WTC11 (cell line): ENCODE measurements around the gene FAM200B. TPM values are rescaled to one million over a fixed set of nuclear protein-coding genes. Genes with fewer than 3 reads are reported as not detected.

Source experiments
- ATAC-seq: fragments of 200-7000 bp; cut with Tn5 transposase; 2 replicates; pipeline ENCODE4 v1.10.0; 2021; ENCODE audit warnings: mild to moderate bottlenecking, moderate library complexity
- CTCF ChIA-PET: fragments of 300-600 bp; sonication (Branson Sonifier 250); formaldehyde crosslinking; loops from one replicate; lab custom pipeline; 2021; ENCODE audit warnings: antibody characterized with exemption; lab: Charles Lee
- POLR2A ChIA-PET: fragments of 350-600 bp; sonication (Branson Sonifier 250); formaldehyde crosslinking; loops from one replicate; lab custom pipeline; 2021; ENCODE audit warnings: antibody characterized with exemption; lab: Charles Lee
- DNase-seq: peaks from one replicate; pipeline ENCODE4 v3.0.0; 2021; ENCODE audit warnings: low spot score
- H3K27ac Mint-ChIP-seq: 2 replicates; pipeline ENCODE4 v1.8.0; 2021; ENCODE audit warnings: mixed read lengths
- H3K27me3 Mint-ChIP-seq: 2 replicates; pipeline ENCODE4 v1.8.0; 2021; ENCODE audit warnings: low read depth, mild to moderate bottlenecking, moderate library complexity, mixed read lengths
- H3K36me3 Mint-ChIP-seq: 2 replicates; pipeline ENCODE4 v1.8.0; 2021; ENCODE audit warnings: mixed read lengths
- H3K4me1 Mint-ChIP-seq: 2 replicates; pipeline ENCODE4 v1.8.0; 2022; ENCODE audit warnings: mixed read lengths
- H3K4me3 Mint-ChIP-seq: 2 replicates; pipeline ENCODE4 v1.8.0; 2021; ENCODE audit warnings: mild to moderate bottlenecking, moderate library complexity, mixed read lengths
- H3K9me3 Mint-ChIP-seq: 2 replicates; pipeline ENCODE4 v1.8.0; 2021; ENCODE audit warnings: mixed read lengths
- ATF2 ChIP-seq: sonication (generic); formaldehyde crosslinking; IDR thresholded peaks from 2 replicates; pipeline ENCODE4 v1.8.1; 2022; ENCODE audit warnings: low read depth, missing genetic modification reagents, borderline replicate concordance
- CTCF ChIP-seq: fragments of 200-600 bp; IDR thresholded peaks from 2 replicates; pipeline ENCODE4 v1.8.0; 2022; ENCODE audit warnings: antibody characterized with exemption
- E2F5 ChIP-seq: sonication (generic); formaldehyde crosslinking; IDR thresholded peaks from 2 replicates; pipeline ENCODE4 v1.8.1; 2022; ENCODE audit warnings: mild to moderate bottlenecking, moderate library complexity, missing genetic modification reagents
- FOXP4 ChIP-seq: sonication (generic); formaldehyde crosslinking; IDR thresholded peaks from 2 replicates; pipeline ENCODE4 v1.8.0; 2022; ENCODE audit warnings: mild to moderate bottlenecking, missing genetic modification reagents
- HMGXB4 ChIP-seq: sonication (generic); formaldehyde crosslinking; IDR thresholded peaks from 2 replicates; pipeline ENCODE4 v1.8.1; 2023; ENCODE audit warnings: mild to moderate bottlenecking, moderate library complexity, missing genetic modification reagents
- IRF2 ChIP-seq: sonication (generic); formaldehyde crosslinking; IDR thresholded peaks from 2 replicates; pipeline ENCODE4 v1.8.0; 2022; ENCODE audit warnings: low read depth, missing genetic modification reagents, borderline replicate concordance
- NFE2L1 ChIP-seq: sonication (generic); formaldehyde crosslinking; IDR thresholded peaks from 2 replicates; pipeline ENCODE4 v1.8.1; 2023; ENCODE audit warnings: missing genetic modification reagents
- NFYB ChIP-seq: sonication (generic); formaldehyde crosslinking; conservative IDR thresholded peaks from 2 replicates; pipeline ENCODE4 v1.8.0; 2022; ENCODE audit warnings: low read depth, missing genetic modification reagents
- NR2C2 ChIP-seq: sonication (generic); formaldehyde crosslinking; IDR thresholded peaks from 2 replicates; pipeline ENCODE4 v1.8.0; 2022; ENCODE audit warnings: mild to moderate bottlenecking, missing genetic modification reagents
- NR3C1 ChIP-seq: sonication (generic); formaldehyde crosslinking; conservative IDR thresholded peaks from 2 replicates; pipeline ENCODE4 v1.8.1; 2023; ENCODE audit warnings: low read depth, mild to moderate bottlenecking, missing genetic modification reagents
- PREB ChIP-seq: sonication (generic); formaldehyde crosslinking; IDR thresholded peaks from 2 replicates; pipeline ENCODE4 v1.8.1; 2022; ENCODE audit warnings: mild to moderate bottlenecking, missing genetic modification reagents, moderate library complexity, borderline replicate concordance
- PRRX2 ChIP-seq: fragments of 250-450 bp; sonication (Bioruptor Pico); IDR thresholded peaks from 2 replicates; pipeline ENCODE4 v1.8.0; 2021; ENCODE audit warnings: mild to moderate bottlenecking
- RELA ChIP-seq: sonication (generic); formaldehyde crosslinking; IDR thresholded peaks from 2 replicates; pipeline ENCODE4 v1.8.1; 2022; ENCODE audit warnings: missing genetic modification reagents, mild to moderate bottlenecking, borderline replicate concordance
- SMAD4 ChIP-seq: sonication (generic); formaldehyde crosslinking; IDR thresholded peaks from 2 replicates; pipeline ENCODE4 v1.8.0; 2022; ENCODE audit warnings: mild to moderate bottlenecking, missing genetic modification reagents
- USF1 ChIP-seq: sonication (generic); formaldehyde crosslinking; IDR thresholded peaks from 2 replicates; pipeline ENCODE4 v1.8.0; 2022; ENCODE audit warnings: mild to moderate bottlenecking, missing genetic modification reagents
- ZNF423 ChIP-seq: fragments of 250-450 bp; sonication (Bioruptor Pico); IDR thresholded peaks from 2 replicates; pipeline ENCODE4 v2.1.2; 2022; ENCODE audit warnings: mild to moderate bottlenecking, moderate library complexity
- ZNF532 ChIP-seq: fragments of 250-450 bp; sonication (Bioruptor Pico); IDR thresholded peaks from 2 replicates; pipeline ENCODE4 v1.9.0; 2021; ENCODE audit warnings: mild to moderate bottlenecking, borderline replicate concordance
- total RNA-seq: library from RNA; stranded (reverse); gene quantifications from 3 replicates; pipeline ENCODE4 v1.2.3, GENCODE V29; 2021

FAM200B gene
- total RNA-seq, 1 experiment from 2014 or later: 28.4 TPM

GRCh38 chr4:15675356-15675755 lies 6.3 kb upstream of the FAM200B start:
- H3K4me1 Mint-ChIP-seq: peaks cover 39% of the 10 kb centered on the region
- POLR2A ChIA-PET: no interaction called here
- ATAC-seq (no peak), DNase-seq (no peak)
- H3K9me3 Mint-ChIP-seq: no peaks in the 10 kb centered on the region
- no peak for TF ChIP-seq CTCF
- TF ChIP-seq NR2C2 (CRISPR knock-in tag): no peak
- TF ChIP-seq HMGXB4 (CRISPR knock-in tag): no peak
- TF ChIP-seq USF1 (CRISPR knock-in tag): no peak
- no peak for TF ChIP-seq ZNF532
- TF ChIP-seq FOXP4 (CRISPR knock-in tag): no peak
- no peak for TF ChIP-seq RELA (CRISPR knock-in tag)
- no peak for TF ChIP-seq NFYB
- TF ChIP-seq NR3C1 (CRISPR knock-in tag): no peak
- TF ChIP-seq E2F5 (CRISPR knock-in tag): no peak
- no peak for TF ChIP-seq IRF2 (CRISPR knock-in tag)
- TF ChIP-seq PRRX2 (CRISPR knock-in tag): no peak
- TF ChIP-seq PREB: no peak
- TF ChIP-seq ATF2 (CRISPR knock-in tag): no peak
- TF ChIP-seq ZNF423 (CRISPR knock-in tag): no peak
- TF ChIP-seq NFE2L1 (CRISPR knock-in tag): no peak
- no peak for TF ChIP-seq SMAD4 (CRISPR knock-in tag)
- TF ChIP-seq, all 79 proteins: peak for 0
- CTCF ChIA-PET: interaction anchor here (0.6 to 0.7 kb wide), 2 partner anchors 109 to 464 kb away, joined by 3 read pairs; no protein-coding TSS in a partner anchor
- Mint-ChIP-seq H3K27me3 (no peaks in the 10 kb centered on the region), H3K4me3 (no peak overlapping the region), H3K36me3 (peaks cover 13% of the 10 kb centered on the region), H3K27ac (no peak overlapping the region)
